Glutamatergic neuron (in vitro differentiated cells): ENCODE data around the gene SIX5. TPM values are rescaled to one million over a fixed set of nuclear protein-coding genes. Genes with fewer than 3 reads are reported as not detected.

ENCODE experiments used
- DNase-seq: peaks from one replicate; pipeline ENCODE4 v3.0.0; 2022
- H3K27ac Mint-ChIP-seq: one replicate; pipeline ENCODE4 v1.8.0; 2020; ENCODE audit warnings: mild to moderate bottlenecking, mixed read lengths, inconsistent platforms; ENCODE audit not compliant: unreplicated experiment
- H3K27me3 Mint-ChIP-seq: one replicate; pipeline ENCODE4 v1.8.0; 2020; ENCODE audit warnings: mild to moderate bottlenecking, moderate library complexity, mixed read lengths, inconsistent platforms; ENCODE audit not compliant: unreplicated experiment
- H3K36me3 Mint-ChIP-seq: one replicate; pipeline ENCODE4 v1.8.0; 2020; ENCODE audit warnings: mild to moderate bottlenecking, mixed read lengths, inconsistent platforms; ENCODE audit not compliant: unreplicated experiment
- H3K4me1 Mint-ChIP-seq: one replicate; pipeline ENCODE4 v1.8.0; 2020; ENCODE audit warnings: mild to moderate bottlenecking, low read depth, mixed read lengths, inconsistent platforms; ENCODE audit not compliant: unreplicated experiment
- H3K4me3 Mint-ChIP-seq: one replicate; pipeline ENCODE4 v1.8.0; 2020; ENCODE audit warnings: mild to moderate bottlenecking, mixed read lengths, inconsistent platforms; ENCODE audit not compliant: unreplicated experiment
- H3K9me3 Mint-ChIP-seq: one replicate; pipeline ENCODE4 v1.8.0; 2020; ENCODE audit warnings: mild to moderate bottlenecking, moderate library complexity, mixed read lengths, inconsistent platforms; ENCODE audit not compliant: unreplicated experiment
- CTCF ChIP-seq: fragments of 200-600 bp; sonication (generic); IDR thresholded peaks from one replicate; pipeline ENCODE4 v1.5.0; 2021; ENCODE audit not compliant: partially characterized antibody, unreplicated experiment
- total RNA-seq: library from RNA; stranded (reverse); fragmentation: NEBNext Ultra II Directional; extraction: Animal tissue kit (Norgen Biotek cat#: 25700); gene quantifications from one replicate; pipeline ENCODE4 v1.2.1, GENCODE V29; 2021; ENCODE audit not compliant: unreplicated experiment

Gene SIX5
- total RNA-seq, 1 donor from 2014 or later, result 2.0 TPM

- H3K27me3 Mint-ChIP-seq, result no peaks in the 10 kb centered on the region
- no peak for DNase-seq
- TF ChIP-seq CTCF, result no peak
- H3K4me3 Mint-ChIP-seq, result no peak overlapping the region
- H3K27ac Mint-ChIP-seq, result peak overlapping the region; percentile 76
- no peaks in the 10 kb centered on the region for H3K36me3 Mint-ChIP-seq
- peaks cover 2% of the 10 kb centered on the region for H3K4me1 Mint-ChIP-seq
- peaks cover 8% of the 10 kb centered on the region for H3K9me3 Mint-ChIP-seq
Observed at GRCh38 chr19:45809643-45810159, 40.6 kb upstream of the SIX5 start.

- Mint-ChIP-seq H3K27me3 (peaks cover 3% of the 10 kb centered on the region), H3K4me1 (peaks cover 2% of the 10 kb centered on the region), H3K36me3 (no peaks in the 10 kb centered on the region), H3K4me3 (no peak overlapping the region), H3K9me3 (peaks cover 4% of the 10 kb centered on the region), H3K27ac (no peak overlapping the region)
- no peak for TF ChIP-seq CTCF
- no peak for DNase-seq
Observed at GRCh38 chr19:45805719-45806118, 36.7 kb upstream of the SIX5 start.

- Mint-ChIP-seq H3K27me3 (peaks cover 3% of the 10 kb centered on the region), H3K4me3 (no peak overlapping the region), H3K27ac (no peak overlapping the region), H3K9me3 (peaks cover 4% of the 10 kb centered on the region), H3K4me1 (peaks cover 2% of the 10 kb centered on the region), H3K36me3 (no peaks in the 10 kb centered on the region)
- TF ChIP-seq CTCF, result no peak
- no peak for DNase-seq
Observed at GRCh38 chr19:45804959-45805230, 35.8 kb upstream of the SIX5 start.

GRCh38 chr19:45804140-45804958, 35.3 kb upstream of the SIX5 start:
- DNase-seq, result no peak
- peaks cover 3% of the 10 kb centered on the region for H3K27me3 Mint-ChIP-seq
- H3K4me3 Mint-ChIP-seq, result no peak overlapping the region
- TF ChIP-seq CTCF, result no peak
- H3K27ac Mint-ChIP-seq, result no peak overlapping the region
- no peaks in the 10 kb centered on the region for H3K4me1 Mint-ChIP-seq
- H3K9me3 Mint-ChIP-seq, result peaks cover 4% of the 10 kb centered on the region
- no peaks in the 10 kb centered on the region for H3K36me3 Mint-ChIP-seq

GRCh38 chr19:45801603-45802175, 32.6 kb upstream of the SIX5 start:
- no peak for DNase-seq

More at GRCh38 chr19:45801603-45802175, 32.6 kb upstream of the SIX5 start:
- H3K4me3 Mint-ChIP-seq, result no peak overlapping the region
- peaks cover 5% of the 10 kb centered on the region for H3K27me3 Mint-ChIP-seq
- H3K27ac Mint-ChIP-seq, result no peak overlapping the region
- peaks cover 3% of the 10 kb centered on the region for H3K4me1 Mint-ChIP-seq
- H3K9me3 Mint-ChIP-seq, result peaks cover 4% of the 10 kb centered on the region
- no peak for TF ChIP-seq CTCF
- no peaks in the 10 kb centered on the region for H3K36me3 Mint-ChIP-seq
